H9 (cell line): ENCODE results near the gene ASS1. TPM values are rescaled to one million over a fixed set of nuclear protein-coding genes. Genes with fewer than 3 reads are reported as not detected.

Experiments used
- DNase-seq: peaks from one replicate; pipeline ENCODE4 v3.0.0-alpha.2; 2017
- H2AFZ ChIP-seq: one replicate; pipeline ENCODE4 v1.6.1; 2013; ENCODE audit warnings: mild to moderate bottlenecking, low read length, control low read depth, moderate library complexity
- H2AK5ac ChIP-seq: 2 replicates; pipeline ENCODE4 v1.6.1; 2013; ENCODE audit warnings: low read length, control low read depth, mixed read lengths; ENCODE audit not compliant: insufficient read length
- H2BK120ac ChIP-seq: one replicate; pipeline ENCODE4 v1.6.1; 2013; ENCODE audit warnings: low read depth, mild to moderate bottlenecking, low read length, control low read depth, inconsistent platforms; ENCODE audit not compliant: poor library complexity, severe bottlenecking
- H2BK12ac ChIP-seq: 2 replicates; pipeline ENCODE4 v1.6.1; 2013; ENCODE audit warnings: low read length, control low read depth, mixed read lengths, low read depth; ENCODE audit not compliant: insufficient read length
- H2BK15ac ChIP-seq: 2 replicates; pipeline ENCODE4 v1.6.1; 2013; ENCODE audit warnings: low read depth, low read length, control low read depth
- H2BK20ac ChIP-seq: one replicate; pipeline ENCODE4 v1.6.1; 2013; ENCODE audit warnings: low read depth, mild to moderate bottlenecking, low read length, control low read depth, inconsistent platforms; ENCODE audit not compliant: poor library complexity, severe bottlenecking
- H2BK5ac ChIP-seq: 2 replicates; pipeline ENCODE4 v1.6.1; 2013; ENCODE audit warnings: low read length, control low read depth, mixed read lengths; ENCODE audit not compliant: insufficient read length
- H3K14ac ChIP-seq: 2 replicates; pipeline ENCODE4 v1.6.1; 2013; ENCODE audit warnings: low read length, control low read depth; ENCODE audit not compliant: insufficient read depth
- H3K18ac ChIP-seq: 2 replicates; pipeline ENCODE4 v1.6.1; 2013; ENCODE audit warnings: low read depth, mild to moderate bottlenecking, mixed read lengths, low read length, control low read depth; ENCODE audit not compliant: insufficient read length
- H3K23ac ChIP-seq: 2 replicates; pipeline ENCODE4 v1.6.1; 2013; ENCODE audit warnings: low read length, control low read depth, mixed read lengths, low read depth; ENCODE audit not compliant: insufficient read length
- H3K23me2 ChIP-seq: 2 replicates; pipeline ENCODE4 v1.6.1; 2013; ENCODE audit warnings: low read depth, mild to moderate bottlenecking, mixed read lengths, low read length, control low read depth; ENCODE audit not compliant: insufficient read length, poor library complexity, severe bottlenecking
- H3K27ac ChIP-seq: 2 replicates; pipeline ENCODE4 v1.5.1; 2013; ENCODE audit warnings: low read length, control low read depth, mixed read lengths, low read depth; ENCODE audit not compliant: insufficient read length
- H3K27me3 ChIP-seq: 2 replicates; pipeline ENCODE4 v1.6.1; 2013; ENCODE audit warnings: low read length, control low read depth, inconsistent platforms; ENCODE audit not compliant: insufficient read depth
- H3K4ac ChIP-seq: 2 replicates; pipeline ENCODE4 v1.6.1; 2013; ENCODE audit warnings: low read depth, mild to moderate bottlenecking, control low read depth, inconsistent platforms, low read length, moderate library complexity
- H3K4me1 ChIP-seq: 2 replicates; pipeline ENCODE4 v1.6.1; 2013; ENCODE audit warnings: low read length, control low read depth, inconsistent platforms; ENCODE audit not compliant: insufficient read depth
- H3K4me2 ChIP-seq: 2 replicates; pipeline ENCODE4 v1.6.1; 2013; ENCODE audit warnings: low read length, control low read depth, mixed read lengths; ENCODE audit not compliant: insufficient read length, insufficient read depth
- H3K56ac ChIP-seq: 2 replicates; pipeline ENCODE4 v1.6.1; 2013; ENCODE audit warnings: low read depth, mild to moderate bottlenecking, mixed read lengths, low read length, control low read depth; ENCODE audit not compliant: insufficient read length
- H3K79me1 ChIP-seq: 2 replicates; pipeline ENCODE4 v1.6.1; 2013; ENCODE audit warnings: low read depth, mild to moderate bottlenecking, moderate library complexity, low read length, control low read depth, inconsistent platforms; ENCODE audit not compliant: insufficient read depth, poor library complexity, severe bottlenecking
- H3K79me2 ChIP-seq: 2 replicates; pipeline ENCODE4 v1.6.1; 2013; ENCODE audit warnings: low read length, control low read depth, inconsistent platforms; ENCODE audit not compliant: insufficient read depth
- H3K9ac ChIP-seq: 2 replicates; pipeline ENCODE4 v1.6.1; 2013; ENCODE audit warnings: low read length, control low read depth, mixed read lengths; ENCODE audit not compliant: insufficient read length; ENCODE audit errors: extremely low read depth
- H3K9me3 ChIP-seq: one replicate; pipeline ENCODE4 v1.6.1; 2013; ENCODE audit warnings: low read depth, low read length, inconsistent platforms; ENCODE audit not compliant: control insufficient read depth
- H3T11ph ChIP-seq: one replicate; pipeline ENCODE4 v1.6.1; 2013; ENCODE audit warnings: mild to moderate bottlenecking, low read length, control low read depth, inconsistent platforms
- H4K20me1 ChIP-seq: one replicate; pipeline ENCODE4 v1.6.1; 2013; ENCODE audit not compliant: control insufficient read depth, insufficient read length, insufficient read depth
- H4K5ac ChIP-seq: 2 replicates; pipeline ENCODE4 v1.6.1; 2013; ENCODE audit warnings: low read depth, mild to moderate bottlenecking, mixed read lengths, low read length, control low read depth; ENCODE audit not compliant: insufficient read length
- H4K8ac ChIP-seq: replicated peaks from 2 replicates; pipeline ENCODE4 v1.6.1; 2013; ENCODE audit warnings: low read length, control low read depth, mixed read lengths, low read depth; ENCODE audit not compliant: insufficient read length
- H4K91ac ChIP-seq: 2 replicates; pipeline ENCODE4 v1.6.1; 2013; ENCODE audit warnings: low read depth, mild to moderate bottlenecking, moderate library complexity, mixed read lengths, low read length, control low read depth; ENCODE audit not compliant: insufficient read length
- H3K27ac Mint-ChIP-seq, 3 experiments: 2 replicates in 2 of 3; 3 replicates in 1 of 3; pipeline ENCODE4 v1.8.0; 2020 to 2021; ENCODE audit warnings: mixed read lengths in 3 of 3, mild to moderate bottlenecking in 1 of 3, moderate library complexity in 1 of 3
- H3K27me3 Mint-ChIP-seq: 2 replicates; pipeline ENCODE4 v1.8.0; 2021; ENCODE audit warnings: low read depth, mild to moderate bottlenecking, moderate library complexity, mixed read lengths
- H3K36me3 Mint-ChIP-seq, 3 experiments: 2 replicates in 2 of 3; 3 replicates in 1 of 3; pipeline ENCODE4 v1.8.0; 2020 to 2021; ENCODE audit warnings: low read depth in 3 of 3, mixed read lengths in 3 of 3; ENCODE audit not compliant: insufficient read depth in 1 of 3
- H3K4me1 Mint-ChIP-seq, 2 experiments: 2 replicates each; pipeline ENCODE4 v1.8.0; 2020; ENCODE audit warnings: mixed read lengths in 2 of 2
- H3K4me3 Mint-ChIP-seq, 2 experiments: 2 replicates in 1 of 2; 3 replicates in 1 of 2; pipeline ENCODE4 v1.8.0; 2020 to 2021; ENCODE audit warnings: mild to moderate bottlenecking in 2 of 2, mixed read lengths in 2 of 2, moderate library complexity in 1 of 2
- H3K9me3 Mint-ChIP-seq, 2 experiments: 2 replicates in 1 of 2; 3 replicates in 1 of 2; pipeline ENCODE4 v1.8.0; 2020; ENCODE audit warnings: mild to moderate bottlenecking in 2 of 2, mixed read lengths in 2 of 2, moderate library complexity in 1 of 2
- CTCF ChIP-seq: fragments of 200-600 bp; sonication (generic); conservative IDR thresholded peaks from 3 replicates; pipeline ENCODE4 v1.8.0; 2021; ENCODE audit warnings: antibody characterized with exemption, mild to moderate bottlenecking
- WGBS: extraction: QIAGEN DNeasy Blood & Tissue Kit; methylation state at CpG from one replicate; pipeline ENCODE4 v1.1.7; 2013; ENCODE audit warnings: missing lambda C conversion rate, low lambda C conversion rate, mixed read lengths; ENCODE audit not compliant: insufficient read length; ENCODE audit errors: extremely low coverage; 5-methylcytosine and 5-hydroxymethylcytosine counted together
- total RNA-seq: library from RNA; stranded (reverse); gene quantifications from 2 replicates; pipeline ENCODE4 v1.2.1, GENCODE V29; 2021

The ASS1 gene
- total RNA-seq, 1 experiment from 2014 or later = 118 TPM

DNA sequence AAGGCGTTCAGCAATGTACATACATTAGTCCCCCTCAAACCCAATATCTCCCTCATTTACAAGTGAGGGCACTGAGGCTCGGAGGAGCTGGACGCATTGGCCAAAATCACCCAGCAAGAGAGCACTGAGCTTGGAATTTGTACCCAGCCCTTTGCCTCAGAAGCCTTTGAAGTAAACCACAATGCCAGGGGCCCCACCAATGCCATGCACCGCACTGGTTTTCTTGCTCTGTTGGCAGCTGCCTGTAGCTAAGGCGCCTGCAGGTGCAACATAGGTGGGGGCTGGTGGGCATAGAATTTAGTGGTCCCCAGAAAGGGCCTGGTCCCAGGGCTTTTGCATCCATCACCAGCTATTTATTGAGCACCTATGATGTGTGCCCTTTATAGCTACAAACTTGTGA is 97.3 kb downstream of the ASS1 start:
- Histone ChIP-seq H2AFZ (no peak overlapping the region), H3T11ph (no peak overlapping the region), H2BK15ac (no peak overlapping the region), H3K23ac (no peak overlapping the region), H2BK20ac (no peak overlapping the region), H3K27me3 (no peaks in the 10 kb centered on the region; the same call in 1 of the 2 replicates), H3K9me3 (no peaks in the 10 kb centered on the region), H3K4me2 (no peak overlapping the region), H3K27ac (no peak overlapping the region), H3K79me2 (no peaks in the 10 kb centered on the region), H3K18ac (no peak overlapping the region), H3K4me1 (no peaks in the 10 kb centered on the region; the same call in 1 of the 2 replicates), H2BK5ac (no peak overlapping the region), H3K4ac (no peak overlapping the region), H3K14ac (no peak overlapping the region), H4K20me1 (no peaks in the 10 kb centered on the region), H3K9ac (no peak overlapping the region), H3K56ac (no peak overlapping the region), H2AK5ac (no peak overlapping the region), H2BK120ac (no peak overlapping the region), H3K23me2 (no peaks in the 10 kb centered on the region), H4K5ac (no peak overlapping the region), H4K91ac (no peak overlapping the region), H2BK12ac (no peak overlapping the region), H4K8ac (no peak overlapping the region), H3K79me1 (no peaks in the 10 kb centered on the region)
- H3K36me3 Mint-ChIP-seq = no peaks in the 10 kb centered on the region
- H3K4me3 Mint-ChIP-seq = no peak overlapping the region
- H3K4me1 Mint-ChIP-seq = peaks cover 25 to 49% of the 10 kb centered on the region in 2 experiments
- no CpG with 5 or more reads among the region's 5 CpGs for WGBS
- no peak for DNase-seq
- H3K27me3 Mint-ChIP-seq = peaks cover 26% of the 10 kb centered on the region
- H3K9me3 Mint-ChIP-seq = no peaks in the 10 kb centered on the region; a peak in 2 of 5 replicates
- TF ChIP-seq CTCF = no peak
- no peak overlapping the region for H3K27ac Mint-ChIP-seq
